Right lobe of liver (tissue), 6 donors: ENCODE data around the gene BCKDHB. TPM values are rescaled to one million over a fixed set of nuclear protein-coding genes. Genes with fewer than 3 reads are reported as not detected.

Experiments used
- ATAC-seq, 4 donors: fragments of 200-7000 bp; cut with Tn5 transposase; one replicate each; pipeline ENCODE4 v1.9.1; 2020; ENCODE audit warnings: mild to moderate bottlenecking in 4 of 4, moderate library complexity in 4 of 4
- DNase-seq, 3 donors: peaks; one replicate each; pipeline ENCODE4 v3.0.0-alpha.2; 2020
- H3K27ac ChIP-seq, 3 donors: fragments of 200-600 bp; one replicate each; pipeline ENCODE4 v1.8.0; 2022
- H3K27me3 ChIP-seq, 2 donors: fragments of 200-600 bp; one replicate each; pipeline ENCODE4 v1.8.0; 2022
- H3K36me3 ChIP-seq, 4 donors: fragments of 200-600 bp; sonication (generic) in 1 of 4; one replicate each; pipeline versions ENCODE4 v1.5.1 to v1.8.0; 2017 to 2022; ENCODE audit warnings: control low read depth in 1 of 4
- H3K4me1 ChIP-seq, 4 donors: fragments of 200-600 bp; sonication (generic) in 1 of 4; one replicate each; pipeline versions ENCODE4 v1.5.1 to v1.8.0; 2017 to 2022; ENCODE audit warnings: control low read depth in 1 of 4
- H3K4me3 ChIP-seq, 3 donors: fragments of 200-600 bp; one replicate each; pipeline ENCODE4 v1.8.0; 2022
- H3K9me3 ChIP-seq, 4 donors: fragments of 200-600 bp; sonication (generic) in 1 of 4; one replicate each; pipeline versions ENCODE4 v1.5.1 to v1.8.0; 2017 to 2022; ENCODE audit warnings: control low read depth in 1 of 4
- CTCF ChIP-seq, 4 donors: fragments of 200-600 bp in 3 of 4; fragments of 450-650 bp in 1 of 4; IDR thresholded peaks; one replicate each; pipeline versions ENCODE4 v1.5.1 to v1.8.0; 2016 to 2022; ENCODE audit warnings: antibody characterized with exemption in 4 of 4, mild to moderate bottlenecking in 2 of 4
- POLR2A ChIP-seq: fragments of 450-650 bp; IDR thresholded peaks from one replicate; pipeline ENCODE4 v1.6.1; 2017; ENCODE audit warnings: antibody characterized with exemption, mild to moderate bottlenecking
- WGBS: methylation state at CpG from one replicate; pipeline ENCODE4 v1.1.6; 2018; ENCODE audit warnings: low coverage, low lambda C conversion rate; ENCODE audit not compliant: insufficient coverage; ENCODE audit errors: missing lambda C conversion rate; 5-methylcytosine and 5-hydroxymethylcytosine counted together
- intact Hi-C, 2 donors: fragments of 100-400 bp; cut with DNase I; formaldehyde crosslinking; loops; one replicate each; pipeline versions ENCODE4 v1.11.2 to v1.14.1; 2022
- total RNA-seq, 6 experiments: library from RNA; depleted of rRNA in 2 of 6; stranded (reverse); fragments of >200 nt in 2 of 6; fragmentation: NEBNext Ultra II Directional in 3 of 6; extraction: Animal tissue kit (Norgen Biotek cat#: 25700) in 3 of 6; gene quantifications; one replicate each; pipeline versions ENCODE4 v1.1.0 to v1.2.4, GENCODE V29; 2016 to 2023
- donor health status: DM: no; HTN: yes; CAD: no.
- donor health status: DM: no; HTN: no; CAD: no.
- donor health status: DM: no; HTN: no; CAD: no.
- donor health status: DM: no; HTN: yes; CAD: no.
- donor health status: DM: no; HTN: yes; CAD: no.

The BCKDHB gene
- total RNA-seq, 6 experiments from 2014 or later, result 22.1 to 57.2 (median 43.9) TPM

- no peak for TF ChIP-seq CTCF (IDR thresholded peaks at IDR 0.05)
- TF ChIP-seq POLR2A, result no peak
- no peak overlapping the region for H3K27ac ChIP-seq
- no peaks in the 10 kb centered on the region for H3K4me1 ChIP-seq
- intact Hi-C loops, result no loop called here
- H3K36me3 ChIP-seq, result no peaks in the 10 kb centered on the region
- no peak for ATAC-seq
- no peak for DNase-seq
- H3K4me3 ChIP-seq, result no peak overlapping the region
- H3K27me3 ChIP-seq, result no peaks in the 10 kb centered on the region
- no peaks in the 10 kb centered on the region for H3K9me3 ChIP-seq
- WGBS, result 100% methylated on average over 1 of the region's 4 CpGs
Observed at GRCh38 chr6:80144753-80145315, 38.4 kb downstream of the BCKDHB start.

- no peak overlapping the region for H3K4me3 ChIP-seq
- no peaks in the 10 kb centered on the region for H3K27me3 ChIP-seq
- no peak for TF ChIP-seq CTCF (IDR thresholded peaks at IDR 0.05)
- no peak for TF ChIP-seq POLR2A
- DNase-seq (no peak), ATAC-seq (no peak)
- no peak overlapping the region for H3K27ac ChIP-seq
- H3K9me3 ChIP-seq, result no peaks in the 10 kb centered on the region
- H3K36me3 ChIP-seq, result no peaks in the 10 kb centered on the region
- intact Hi-C loops, result no loop called here
- no peaks in the 10 kb centered on the region for H3K4me1 ChIP-seq
Observed at GRCh38 chr6:80145509-80145908, 39.0 kb downstream of the BCKDHB start.

- DNase-seq (no peak), ATAC-seq (no peak)
- WGBS, result 83% methylated on average over 1 of the region's 1 CpG
- Histone ChIP-seq H3K4me3 (no peak overlapping the region), H3K4me1 (no peaks in the 10 kb centered on the region), H3K27me3 (no peaks in the 10 kb centered on the region), H3K27ac (no peak overlapping the region), H3K9me3 (no peaks in the 10 kb centered on the region), H3K36me3 (no peaks in the 10 kb centered on the region)
- intact Hi-C loops, result no loop called here
- no peak for TF ChIP-seq POLR2A
- no peak for TF ChIP-seq CTCF (IDR thresholded peaks at IDR 0.05)
Observed at GRCh38 chr6:80145921-80146320, 39.5 kb downstream of the BCKDHB start.

GRCh38 chr6:80148220-80148619 lies 41.7 kb downstream of the BCKDHB start:
- no peak for DNase-seq
- ATAC-seq, result no peak
- 100% methylated on average over 1 of the region's 1 CpG for WGBS
- Histone ChIP-seq H3K4me3 (no peak overlapping the region), H3K27me3 (no peaks in the 10 kb centered on the region), H3K4me1 (no peaks in the 10 kb centered on the region), H3K9me3 (no peaks in the 10 kb centered on the region), H3K27ac (no peak overlapping the region), H3K36me3 (no peaks in the 10 kb centered on the region)
- TF ChIP-seq POLR2A (no peak), CTCF (IDR thresholded peaks at IDR 0.05) (no peak)
- intact Hi-C loops, result no loop called here

GRCh38 chr6:80151635-80152034 lies 45.2 kb downstream of the BCKDHB start:
- H3K9me3 ChIP-seq, result no peaks in the 10 kb centered on the region
- no peaks in the 10 kb centered on the region for H3K27me3 ChIP-seq
- WGBS, result 95% methylated on average over 2 of the region's 2 CpGs
- intact Hi-C loops, result no loop called here
- no peaks in the 10 kb centered on the region for H3K4me1 ChIP-seq
- H3K36me3 ChIP-seq, result no peaks in the 10 kb centered on the region
- TF ChIP-seq POLR2A (no peak), CTCF (IDR thresholded peaks at IDR 0.05) (no peak)
- H3K27ac ChIP-seq, result no peak overlapping the region
- no peak overlapping the region for H3K4me3 ChIP-seq
- ATAC-seq (no peak), DNase-seq (no peak)
